Naive B cell (primary cell): ENCODE measurements around the gene MPZ. TPM values are rescaled to one million over a fixed set of nuclear protein-coding genes. Genes with fewer than 3 reads are reported as not detected.
A peak's percentile ranks its signal among the peaks of the same experiment; 100 is the strongest.
"Not testable (repeated sequence)": the region's sequence is repeated elsewhere in the genome, so short reads cannot be mapped to it uniquely, and the experiment has no call there.

Experiments
- ATAC-seq, 2 donors: fragments of 150-1000 bp; cut with Tn5 transposase; 2 replicates each; pipeline ENCODE4 v1.10.0; 2021; ENCODE audit warnings: low read depth in 2 of 2, mild to moderate bottlenecking in 2 of 2, moderate library complexity in 2 of 2
- DNase-seq: peaks from one replicate; pipeline ENCODE4 v3.0.0; 2022
- H3K27ac Mint-ChIP-seq, 6 donors: one replicate each; pipeline ENCODE4 v1.8.0; 2020 to 2022; ENCODE audit warnings: mild to moderate bottlenecking in 6 of 6, mixed read lengths in 6 of 6, moderate library complexity in 5 of 6, inconsistent platforms in 2 of 6
- H3K27me3 Mint-ChIP-seq, 3 donors: one replicate each; pipeline ENCODE4 v1.8.0; 2021 to 2022; ENCODE audit warnings: mixed read lengths in 3 of 3, mild to moderate bottlenecking in 1 of 3
- H3K36me3 Mint-ChIP-seq, 2 donors: one replicate each; pipeline ENCODE4 v1.8.0; 2020 to 2022; ENCODE audit warnings: mixed read lengths in 2 of 2, inconsistent platforms in 1 of 2, mild to moderate bottlenecking in 1 of 2
- H3K4me1 Mint-ChIP-seq, 3 donors: one replicate each; pipeline ENCODE4 v1.8.0; 2020 to 2022; ENCODE audit warnings: mixed read lengths in 3 of 3, inconsistent platforms in 1 of 3, mild to moderate bottlenecking in 1 of 3, moderate library complexity in 1 of 3
- H3K4me3 Mint-ChIP-seq, 8 donors: one replicate each; pipeline ENCODE4 v1.8.0; 2020 to 2022; ENCODE audit warnings: mild to moderate bottlenecking in 8 of 8, mixed read lengths in 8 of 8, moderate library complexity in 8 of 8, inconsistent platforms in 2 of 8
- H3K9me3 Mint-ChIP-seq, 7 donors: one replicate each; pipeline ENCODE4 v1.8.0; 2020 to 2022; ENCODE audit warnings: mixed read lengths in 7 of 7, mild to moderate bottlenecking in 5 of 7, inconsistent platforms in 2 of 7, moderate library complexity in 1 of 7
- polyA plus RNA-seq, 6 donors: library from polyadenylated mRNA; unstranded; fragments of 300-500 nt; fragmentation: Illumina TruSeq; gene quantifications; one replicate each; pipeline ENCODE4 v1.2.3, GENCODE V29; 2021; ENCODE audit warnings: low read depth in 6 of 6

The MPZ gene
- polyA plus RNA-seq = not detected

GRCh38 chr1:161309868-161310267, at the start of gene MPZ:
Gene MPZ, minus strand, starts transcription at chr1:161309968. Its CDS starts 63 bp downstream, at chr1:161309905.
- ATAC-seq = no peak
- H3K36me3 Mint-ChIP-seq = no peaks in the 10 kb centered on the region
- H3K4me3 Mint-ChIP-seq = peak within 1 kb of the TSS in 1 of 8 donors; percentile 50
- no peaks in the 10 kb centered on the region for H3K27me3 Mint-ChIP-seq
- no peak for DNase-seq
- H3K27ac Mint-ChIP-seq = no peak within 1 kb of the TSS
- peaks cover 17 to 42% (median 38%) of the 10 kb centered on the region in 3 donors for H3K4me1 Mint-ChIP-seq
- no peaks in the 10 kb centered on the region for H3K9me3 Mint-ChIP-seq

GRCh38 chr1:161359291-161359690, 49.5 kb upstream of the MPZ start:
- ATAC-seq (no peak), DNase-seq (no peak)
- no peaks in the 10 kb centered on the region for H3K27me3 Mint-ChIP-seq
- peaks cover 5 to 8% of the 10 kb centered on the region in 2 donors for H3K36me3 Mint-ChIP-seq
- no peaks in the 10 kb centered on the region for H3K9me3 Mint-ChIP-seq
- H3K4me3 Mint-ChIP-seq = no peak overlapping the region
- H3K4me1 Mint-ChIP-seq = peaks cover 0 to 6% (median 3%) of the 10 kb centered on the region in 3 donors
- no peak overlapping the region for H3K27ac Mint-ChIP-seq

- H3K27me3 Mint-ChIP-seq = no peaks in the 10 kb centered on the region
- DNase-seq = no peak
- ATAC-seq = no peak
- peaks cover 0 to 6% (median 3%) of the 10 kb centered on the region in 3 donors for H3K4me1 Mint-ChIP-seq
- H3K36me3 Mint-ChIP-seq = peaks cover 0 to 4% of the 10 kb centered on the region in 2 donors
- no peaks in the 10 kb centered on the region for H3K9me3 Mint-ChIP-seq
- no peak overlapping the region for H3K27ac Mint-ChIP-seq
- no peak overlapping the region for H3K4me3 Mint-ChIP-seq
These were observed 47.3 kb upstream of the MPZ start for GRCh38 chr1:161357073-161357472.

GRCh38 chr1:161351482-161351881, 41.7 kb upstream of the MPZ start:
- Mint-ChIP-seq H3K4me3 (no peak overlapping the region), H3K36me3 (peaks cover 8% of the 10 kb centered on the region in 2 donors), H3K27me3 (no peaks in the 10 kb centered on the region), H3K4me1 (peaks cover 0 to 4% (median 3%) of the 10 kb centered on the region in 3 donors), H3K9me3 (no peaks in the 10 kb centered on the region), H3K27ac (peak overlapping the region in 1 of 6 donors; percentile 64)
- ATAC-seq = no peak
- DNase-seq = no peak

- ATAC-seq = peak in 1 of 2 donors; percentile 39
- no peak for DNase-seq
- H3K9me3 Mint-ChIP-seq = no peaks in the 10 kb centered on the region
- H3K27ac Mint-ChIP-seq = peak overlapping the region in 1 of 6 donors; percentile 23
- H3K36me3 Mint-ChIP-seq = peaks cover 8% of the 10 kb centered on the region in 2 donors
- no peak overlapping the region for H3K4me3 Mint-ChIP-seq
- H3K27me3 Mint-ChIP-seq = no peaks in the 10 kb centered on the region
- peaks cover 0 to 4% (median 3%) of the 10 kb centered on the region in 3 donors for H3K4me1 Mint-ChIP-seq
These were observed 40.9 kb upstream of the MPZ start for GRCh38 chr1:161350671-161351070.

- Mint-ChIP-seq H3K27me3 (no peaks in the 10 kb centered on the region), H3K9me3 (no peaks in the 10 kb centered on the region), H3K27ac (no peak overlapping the region), H3K4me1 (peaks cover 0 to 10% (median 5%) of the 10 kb centered on the region in 3 donors), H3K4me3 (no peak overlapping the region), H3K36me3 (peaks cover 23 to 36% of the 10 kb centered on the region in 2 donors)
- ATAC-seq = no peak
- no peak for DNase-seq
These were observed 33.1 kb upstream of the MPZ start for GRCh38 chr1:161342821-161343220.

GRCh38 chr1:161342177-161342576, 32.4 kb upstream of the MPZ start:
- no peaks in the 10 kb centered on the region for H3K9me3 Mint-ChIP-seq
- DNase-seq = no peak
- peaks cover 24 to 36% of the 10 kb centered on the region in 2 donors for H3K36me3 Mint-ChIP-seq
- H3K27ac Mint-ChIP-seq = no peak overlapping the region
- ATAC-seq = no peak
- peaks cover 0 to 11% (median 7%) of the 10 kb centered on the region in 3 donors for H3K4me1 Mint-ChIP-seq
- no peak overlapping the region for H3K4me3 Mint-ChIP-seq
- H3K27me3 Mint-ChIP-seq = no peaks in the 10 kb centered on the region

- peaks cover 30 to 34% of the 10 kb centered on the region in 2 donors for H3K36me3 Mint-ChIP-seq
- no peak for ATAC-seq
- no peaks in the 10 kb centered on the region for H3K27me3 Mint-ChIP-seq
- DNase-seq = no peak
- no peaks in the 10 kb centered on the region for H3K9me3 Mint-ChIP-seq
- no peak overlapping the region for H3K27ac Mint-ChIP-seq
- H3K4me3 Mint-ChIP-seq = no peak overlapping the region
- peaks cover 0 to 7% (median 3%) of the 10 kb centered on the region in 3 donors for H3K4me1 Mint-ChIP-seq
These were observed 26.0 kb upstream of the MPZ start for GRCh38 chr1:161335796-161336195.

GRCh38 chr1:161333166-161333565, 23.4 kb upstream of the MPZ start:
- H3K27ac Mint-ChIP-seq = no peak overlapping the region
- no peak overlapping the region for H3K4me3 Mint-ChIP-seq
- no peaks in the 10 kb centered on the region for H3K9me3 Mint-ChIP-seq
- H3K4me1 Mint-ChIP-seq = peaks cover 0 to 5% (median 3%) of the 10 kb centered on the region in 3 donors
- H3K27me3 Mint-ChIP-seq = no peaks in the 10 kb centered on the region
- peaks cover 29 to 32% of the 10 kb centered on the region in 2 donors for H3K36me3 Mint-ChIP-seq
- DNase-seq (no peak), ATAC-seq (no peak)

GRCh38 chr1:161330346-161330745, 20.6 kb upstream of the MPZ start:
- Mint-ChIP-seq H3K4me3 (no peak overlapping the region), H3K9me3 (no peaks in the 10 kb centered on the region), H3K4me1 (no peaks in the 10 kb centered on the region), H3K36me3 (peaks cover 22 to 26% of the 10 kb centered on the region in 2 donors), H3K27me3 (no peaks in the 10 kb centered on the region), H3K27ac (no peak overlapping the region)
- DNase-seq (no peak), ATAC-seq (no peak)

GRCh38 chr1:161324020-161324419, 14.3 kb upstream of the MPZ start:
- DNase-seq (no peak), ATAC-seq (no peak)
- H3K27ac Mint-ChIP-seq = peak overlapping the region in 2 of 6 donors; percentile 35 to 74

GRCh38 chr1:161315841-161316674, 6.3 kb upstream of the MPZ start:
- H3K4me1 Mint-ChIP-seq = peaks cover 7 to 33% (median 22%) of the 10 kb centered on the region in 3 donors
- not testable (repeated sequence) for DNase-seq, ATAC-seq, H3K36me3 Mint-ChIP-seq, H3K27me3 Mint-ChIP-seq, H3K9me3 Mint-ChIP-seq
- peak overlapping the region in 4 of 6 donors; percentile 49 to 99 (median 72) for H3K27ac Mint-ChIP-seq
- H3K4me3 Mint-ChIP-seq = peak overlapping the region in 6 of 8 donors; percentile 36 to 99 (median 94)

More at GRCh38 chr1:161324020-161324419, 14.3 kb upstream of the MPZ start:
- no peaks in the 10 kb centered on the region for H3K9me3 Mint-ChIP-seq
- H3K4me3 Mint-ChIP-seq = no peak overlapping the region
- no peaks in the 10 kb centered on the region for H3K27me3 Mint-ChIP-seq
- H3K36me3 Mint-ChIP-seq = peaks cover 0 to 7% of the 10 kb centered on the region in 2 donors
- H3K4me1 Mint-ChIP-seq = peaks cover 0 to 3% (median 3%) of the 10 kb centered on the region in 3 donors

GRCh38 chr1:161314201-161314981, 4.6 kb upstream of the MPZ start, which contains the start of gene SDHC:
Gene SDHC, plus strand, starts transcription at chr1:161314381. Its CDS starts 25 bp downstream, at chr1:161314406.
- H3K4me3 Mint-ChIP-seq = peak within 1 kb of the TSS; percentile 92 to 99 (median 98)

More at GRCh38 chr1:161314201-161314981, 4.6 kb upstream of the MPZ start, which contains the start of gene SDHC:
- Mint-ChIP-seq H3K27ac (peak within 1 kb of the TSS; percentile 99 to 100 (median 99)), H3K9me3 (no peaks in the 10 kb centered on the region), H3K27me3 (no peaks in the 10 kb centered on the region), H3K36me3 (no peaks in the 10 kb centered on the region), H3K4me1 (peaks cover 4 to 30% (median 22%) of the 10 kb centered on the region in 3 donors)
- ATAC-seq (peak; percentile 97 to 99), DNase-seq (peak; percentile 92)
